Skin epidermis (tissue), 12 donors: Measurements from ENCODE around the gene ARSB.
"Not testable (repeated sequence)": the region's sequence is repeated elsewhere in the genome, so short reads cannot be mapped to it uniquely, and the experiment has no call there.

Experiments used
- H3K27ac ChIP-seq, 21 experiments: fragments of 200-600 bp; sonication (generic) in 11 of 21; one replicate each; pipeline ENCODE4 v1.5.0; 2020; ENCODE audit warnings: mild to moderate bottlenecking in 3 of 21, inconsistent platforms in 2 of 21, moderate library complexity in 2 of 21
- H3K4me3 ChIP-seq, 7 experiments: fragments of 200-600 bp; sonication (generic) in 2 of 7; one replicate each; pipeline ENCODE4 v1.5.0; 2020; ENCODE audit warnings: inconsistent platforms in 2 of 7, mild to moderate bottlenecking in 2 of 7, moderate library complexity in 1 of 7

The ARSB gene

GRCh38 chr5:78744951-78745534, 240.1 kb downstream of the ARSB start:
- Histone ChIP-seq H3K27ac (peak overlapping the region in 2 of 21 experiments; percentile 35 to 36), H3K4me3 (no peak overlapping the region)

GRCh38 chr5:78741019-78741418, 244.1 kb downstream of the ARSB start:
- no peak overlapping the region for H3K4me3 ChIP-seq
- H3K27ac ChIP-seq, result no peak overlapping the region

- Histone ChIP-seq H3K27ac (no peak overlapping the region), H3K4me3 (no peak overlapping the region)
Observed at GRCh38 chr5:78738693-78739300, 246.3 kb downstream of the ARSB start.

GRCh38 chr5:78738104-78738503, 247.0 kb downstream of the ARSB start:
- Histone ChIP-seq H3K4me3 (no peak overlapping the region), H3K27ac (no peak overlapping the region)

- no peak overlapping the region for H3K27ac ChIP-seq
- H3K4me3 ChIP-seq, result no peak overlapping the region
Observed at GRCh38 chr5:78735834-78736463, 249.2 kb downstream of the ARSB start.

- H3K4me3 ChIP-seq, result no peak overlapping the region
- no peak overlapping the region for H3K27ac ChIP-seq
Observed at GRCh38 chr5:78734950-78735349, 250.2 kb downstream of the ARSB start.

GRCh38 chr5:78734094-78734845, 250.8 kb downstream of the ARSB start:
- Histone ChIP-seq H3K4me3 (no peak overlapping the region), H3K27ac (no peak overlapping the region)

GRCh38 chr5:78732721-78733120, 252.4 kb downstream of the ARSB start:
- H3K27ac ChIP-seq, H3K4me3 ChIP-seq: not testable (repeated sequence)

GRCh38 chr5:78731884-78732283, 253.2 kb downstream of the ARSB start:
- H3K27ac ChIP-seq, result no peak overlapping the region
- no peak overlapping the region for H3K4me3 ChIP-seq

GRCh38 chr5:78730300-78731094, 254.6 kb downstream of the ARSB start:
- Histone ChIP-seq H3K27ac (no peak overlapping the region), H3K4me3 (no peak overlapping the region)

GRCh38 chr5:78727786-78728761, 257.0 kb downstream of the ARSB start:
- H3K27ac ChIP-seq, result peak overlapping the region in 2 of 21 experiments; percentile 2 to 51
- H3K4me3 ChIP-seq, result no peak overlapping the region
